ENCODE data around the gene PLCD1.

DNA sequence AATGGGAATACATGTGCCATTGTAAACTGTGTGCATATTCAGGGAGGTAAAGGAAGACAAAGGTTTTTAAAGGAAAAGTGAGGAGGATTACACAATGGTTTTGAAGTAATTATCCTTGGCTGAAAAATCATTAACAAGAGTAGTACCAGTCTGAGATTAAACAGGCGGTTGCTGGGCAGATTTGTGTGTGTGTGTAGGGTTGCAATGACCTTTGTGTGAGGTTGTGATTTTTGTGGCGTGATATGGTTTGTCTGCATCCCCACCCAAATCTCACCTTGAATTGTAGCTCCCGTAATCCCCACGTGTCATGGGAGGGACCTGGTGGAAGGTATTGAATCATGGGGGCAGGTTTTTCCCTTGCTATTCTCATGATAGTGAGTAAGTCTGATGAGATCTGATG is 16.6 kb upstream of the PLCD1 start:
- TF ChIP-seq EZH2 (IDR thresholded peaks at IDR 0.05; ENCODE audit: insufficient read depth, poor library complexity, severe bottlenecking) (no peak), EZH2phosphoT487 (IDR thresholded peaks at IDR 0.05; ENCODE audit: insufficient read depth, low read depth) (no peak)

Data from GM23248 (cell line).